HEK293T (cell line): Measurements from ENCODE around the gene ARID1B.

Experiments used
- CTCF ChIA-PET: fragments of 350-600 bp; formaldehyde crosslinking; extraction: SDS; loops from one replicate; lab custom pipeline; 2021; ENCODE audit warnings: antibody characterized with exemption, inconsistent platforms; lab: Yijun Ruan, JAX
- POLR2A ChIA-PET: fragments of 350-600 bp; formaldehyde crosslinking; extraction: SDS; loops from one replicate; lab custom pipeline; 2020; ENCODE audit warnings: antibody characterized with exemption, inconsistent platforms; lab: Yijun Ruan, JAX
- DNase-seq: peaks from one replicate; pipeline ENCODE4 v3.0.0; 2012; ENCODE audit warnings: mixed read lengths; ENCODE audit errors: extremely low spot score
- ARNT ChIP-seq: fragments of 450-650 bp; IDR thresholded peaks from 2 replicates; pipeline ENCODE4 v1.6.1; 2017; ENCODE audit warnings: mild to moderate bottlenecking
- BHLHE40 ChIP-seq: fragments of 450-650 bp; IDR thresholded peaks from 2 replicates; pipeline ENCODE4 v1.6.1; 2016; ENCODE audit warnings: mild to moderate bottlenecking, moderate library complexity, borderline replicate concordance
- CTBP1 ChIP-seq: fragments of 450-650 bp; IDR thresholded peaks from 2 replicates; pipeline ENCODE4 v1.6.1; 2016; ENCODE audit warnings: borderline replicate concordance
- ELF4 ChIP-seq: fragments of 450-650 bp; IDR thresholded peaks from 2 replicates; pipeline ENCODE4 v1.6.1; 2017; ENCODE audit warnings: antibody characterized with exemption
- FOXA1 ChIP-seq: fragments of 450-650 bp; IDR thresholded peaks from 2 replicates; pipeline ENCODE4 v1.6.1; 2016; ENCODE audit warnings: mild to moderate bottlenecking
- FOXK2 ChIP-seq: fragments of 450-650 bp; IDR thresholded peaks from 2 replicates; pipeline ENCODE4 v1.6.1; 2016; ENCODE audit warnings: mild to moderate bottlenecking
- FOXM1 ChIP-seq: fragments of 450-650 bp; IDR thresholded peaks from 2 replicates; pipeline ENCODE4 v1.6.1; 2017; ENCODE audit warnings: mild to moderate bottlenecking, borderline replicate concordance
- HDGF ChIP-seq: fragments of 450-650 bp; IDR thresholded peaks from 2 replicates; pipeline ENCODE4 v1.6.1; 2017; ENCODE audit warnings: antibody characterized with exemption, borderline replicate concordance
- L3MBTL2 ChIP-seq: fragments of 450-650 bp; conservative IDR thresholded peaks from 2 replicates; pipeline ENCODE4 v1.6.1; 2016; ENCODE audit warnings: mild to moderate bottlenecking
- LEF1 ChIP-seq: fragments of 450-650 bp; IDR thresholded peaks from 2 replicates; pipeline ENCODE4 v1.6.1; 2017; ENCODE audit warnings: mild to moderate bottlenecking, borderline replicate concordance
- NFRKB ChIP-seq: fragments of 450-650 bp; IDR thresholded peaks from 2 replicates; pipeline ENCODE4 v1.6.1; 2016; ENCODE audit warnings: mild to moderate bottlenecking, moderate library complexity
- PKNOX1 ChIP-seq: fragments of 450-650 bp; IDR thresholded peaks from 2 replicates; pipeline ENCODE4 v1.6.1; 2016
- SP1 ChIP-seq: fragments of 450-650 bp; IDR thresholded peaks from 2 replicates; pipeline ENCODE4 v1.6.1; 2017
- SUZ12 ChIP-seq: fragments of 450-650 bp; IDR thresholded peaks from 2 replicates; pipeline ENCODE4 v1.6.1; 2016; ENCODE audit warnings: mild to moderate bottlenecking
- TARDBP ChIP-seq: fragments of 450-650 bp; IDR thresholded peaks from 2 replicates; pipeline ENCODE4 v1.6.1; 2016
- ZNF384 ChIP-seq: fragments of 450-650 bp; IDR thresholded peaks from 2 replicates; pipeline ENCODE4 v1.6.1; 2016

ARID1B gene

DNA sequence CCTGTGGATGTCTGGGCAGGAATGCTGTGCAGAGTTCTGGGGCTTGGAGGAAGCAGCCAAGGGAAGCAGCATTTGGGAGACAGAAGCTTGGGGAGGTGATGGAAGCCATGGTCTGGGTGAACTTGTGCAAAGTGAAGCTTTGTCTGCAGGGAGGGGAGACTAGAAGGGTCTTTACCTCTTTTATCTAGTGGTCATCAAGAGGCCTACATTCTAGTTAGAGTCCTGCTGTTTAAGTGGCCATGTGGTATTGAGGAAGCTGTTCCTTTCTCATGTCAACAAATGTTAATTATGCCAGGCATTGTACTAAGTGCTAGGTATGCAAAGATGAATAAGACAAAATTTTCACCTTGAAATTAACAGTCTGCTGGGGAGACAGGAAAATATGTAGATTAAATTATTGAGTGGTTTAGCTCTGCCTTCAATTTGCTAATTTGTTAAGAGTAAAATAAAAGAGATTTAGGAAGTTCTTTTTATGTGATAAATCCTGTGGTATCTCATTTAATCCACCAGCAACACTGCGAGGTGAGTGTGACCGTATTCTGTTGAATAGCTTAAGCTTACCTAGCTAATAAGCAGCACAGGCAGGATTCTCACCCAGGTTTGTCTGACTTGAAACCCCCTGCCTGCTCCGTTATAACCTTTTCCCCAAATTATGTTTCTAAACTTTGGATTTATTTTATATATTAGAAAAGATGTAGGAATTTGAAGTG, 43.1 kb downstream of the ARID1B start:
- no peak for DNase-seq
- CTCF ChIA-PET, result interaction anchor here (0.6 kb wide), 2 partner anchors 13 to 201 kb away, joined by 3 to 4 read pairs; no protein-coding TSS in a partner anchor
- TF ChIP-seq TARDBP (no peak), ARNT (no peak), FOXA1 (no peak), FOXM1 (no peak), ZNF384 (no peak), PKNOX1 (no peak), ELF4 (no peak), SP1 (no peak), LEF1 (no peak), FOXK2 (no peak), CTBP1 (no peak), L3MBTL2 (no peak), BHLHE40 (no peak), SUZ12 (no peak), HDGF (no peak), NFRKB (no peak)
- POLR2A ChIA-PET, result interaction anchor here (1.3 to 1.7 kb wide), 2 partner anchors 13 to 15 kb away, joined by 3 to 4 read pairs; no protein-coding TSS in a partner anchor

DNA sequence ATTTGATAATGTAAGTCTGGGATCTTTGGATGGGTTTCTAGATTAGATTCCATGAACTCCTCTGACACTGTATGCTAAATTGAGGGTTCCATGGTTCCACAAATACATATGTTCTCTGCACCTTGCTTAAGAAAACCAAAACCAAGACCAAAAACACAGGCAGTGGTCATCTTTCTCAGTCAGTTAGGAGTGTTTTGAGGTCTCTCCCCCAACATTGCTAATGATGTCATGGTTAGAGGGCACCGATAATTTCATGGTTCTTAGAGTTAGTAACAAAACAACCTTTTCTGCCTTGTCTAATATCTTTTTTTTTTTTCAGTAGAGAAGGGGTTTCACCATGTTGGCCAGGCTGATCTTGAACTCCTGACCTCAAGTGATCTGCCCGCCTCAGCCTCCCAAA, 44.5 kb downstream of the ARID1B start:
- CTCF ChIA-PET, result no interaction called here
- DNase-seq, result no peak
- TF ChIP-seq ELF4 (no peak), NFRKB (no peak), SP1 (no peak), FOXM1 (no peak), HDGF (no peak), L3MBTL2 (no peak), ARNT (no peak), TARDBP (no peak), LEF1 (no peak), SUZ12 (no peak), BHLHE40 (no peak), CTBP1 (no peak), FOXK2 (no peak), FOXA1 (no peak), ZNF384 (no peak), PKNOX1 (no peak)
- POLR2A ChIA-PET, result no interaction called here

DNA sequence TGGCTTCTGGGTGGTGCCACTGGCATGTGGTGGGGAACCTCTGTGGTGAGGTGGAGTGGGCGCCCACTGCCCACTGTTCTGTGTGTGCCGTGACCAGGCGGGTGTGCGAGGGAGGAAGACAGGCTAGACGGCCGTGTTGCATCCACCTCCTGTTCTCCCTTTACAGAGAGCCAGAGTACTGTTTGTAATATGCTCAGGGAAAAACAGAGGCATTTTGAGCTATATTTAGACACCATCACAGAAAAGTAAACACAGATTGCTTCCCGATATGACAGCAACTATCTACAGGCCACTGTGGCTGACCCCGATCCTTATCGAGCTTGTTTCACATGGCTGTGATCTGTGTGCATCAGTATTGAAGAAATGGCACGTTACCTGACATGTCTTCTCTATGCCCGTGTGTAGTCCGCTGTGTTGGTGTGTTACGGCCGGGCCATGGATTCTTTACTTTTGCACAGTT, 45.6 kb downstream of the ARID1B start:
- ChIA-PET POLR2A (no interaction called here), CTCF (interaction anchor here (0.6 kb wide), 1 partner anchor 108 kb away, joined by 3 read pairs; no protein-coding TSS in a partner anchor)
- no peak for TF ChIP-seq FOXM1
- no peak for TF ChIP-seq CTBP1
- no peak for TF ChIP-seq ELF4
- TF ChIP-seq NFRKB, result no peak
- no peak for TF ChIP-seq PKNOX1
- TF ChIP-seq BHLHE40, result no peak
- TF ChIP-seq LEF1, result no peak
- DNase-seq, result no peak

GRCh38 chr6:156824142-156824541, 47.0 kb downstream of the ARID1B start:
- ChIA-PET CTCF (interaction anchor here (0.6 kb wide), 1 partner anchor 12 kb away, joined by 3 read pairs; no protein-coding TSS in a partner anchor), POLR2A (no interaction called here)
- no peak for DNase-seq
- TF ChIP-seq PKNOX1, result no peak
- no peak for TF ChIP-seq SP1
- no peak for TF ChIP-seq FOXK2
- TF ChIP-seq FOXA1, result no peak
- no peak for TF ChIP-seq L3MBTL2

- no peak for DNase-seq
- CTCF ChIA-PET, result no interaction called here
- POLR2A ChIA-PET, result no interaction called here
- no peak for TF ChIP-seq ARNT
- no peak for TF ChIP-seq TARDBP
- TF ChIP-seq SUZ12, result no peak
- no peak for TF ChIP-seq CTBP1
- TF ChIP-seq SP1, result no peak
- no peak for TF ChIP-seq ELF4
- no peak for TF ChIP-seq LEF1
- no peak for TF ChIP-seq NFRKB
These were observed 48.3 kb downstream of the ARID1B start for GRCh38 chr6:156825475-156825874.
